Thoracic aorta (tissue), 2 donors: ENCODE results near the gene PRDM10. TPM values are rescaled to one million over a fixed set of nuclear protein-coding genes. Genes with fewer than 3 reads are reported as not detected.

Experiments
- ATAC-seq: fragments of 150-250 bp; one replicate; pipeline ENCODE4 v1.8.0; 2017; ENCODE audit warnings: low read depth; ENCODE audit not compliant: insufficient number of reproducible peaks, low FRiP score
- DNase-seq: peaks from one replicate; pipeline ENCODE4 v3.0.0-alpha.2; 2020; ENCODE audit warnings: low spot score
- H3K27ac ChIP-seq, 2 donors: fragments of 200-600 bp; sonication (generic); 1 replicate in 1 of 2; 2 replicates in 1 of 2; pipeline ENCODE4 v1.5.1; 2016; ENCODE audit warnings: mild to moderate bottlenecking in 2 of 2, moderate library complexity in 2 of 2
- H3K27me3 ChIP-seq: fragments of 200-600 bp; sonication (generic); replicated peaks from 2 replicates; pipeline ENCODE4 v1.6.0; 2016; ENCODE audit warnings: mild to moderate bottlenecking; ENCODE audit not compliant: insufficient read depth
- H3K36me3 ChIP-seq: fragments of 200-600 bp; sonication (generic); one replicate; pipeline ENCODE4 v1.5.1; 2016
- H3K4me1 ChIP-seq, 2 donors: fragments of 200-600 bp; sonication (generic); 1 replicate in 1 of 2; 2 replicates in 1 of 2; pipeline versions ENCODE4 v1.5.1 to v1.6.0; 2016; ENCODE audit warnings: low read depth in 2 of 2, mild to moderate bottlenecking in 1 of 2; ENCODE audit not compliant: control insufficient read depth in 1 of 2
- H3K4me3 ChIP-seq: fragments of 200-600 bp; sonication (generic); 2 replicates; pipeline ENCODE4 v1.5.1; 2016; ENCODE audit warnings: mild to moderate bottlenecking
- H3K9me3 ChIP-seq: fragments of 200-600 bp; sonication (generic); 2 replicates; pipeline ENCODE4 v1.5.1; 2016
- total RNA-seq, 2 donors: library from RNA; depleted of rRNA; stranded (reverse); fragments of >200 nt; gene quantifications; one replicate each; pipeline versions ENCODE4 v1.1.0 to v1.2.3, GENCODE V29; 2016
- TF ChIP-seq, protein P1 (sequence below): fragments of 200-600 bp; sonication (generic); IDR thresholded peaks from one replicate; pipeline ENCODE4 v1.5.1; 2019; ENCODE audit warnings: antibody characterized with exemption

Gene PRDM10
- total RNA-seq, 2 donors from 2014 or later, result 8.8 to 10.4 TPM

- no peak overlapping the region for H3K27ac ChIP-seq
- TF ChIP-seq, protein P1, sequence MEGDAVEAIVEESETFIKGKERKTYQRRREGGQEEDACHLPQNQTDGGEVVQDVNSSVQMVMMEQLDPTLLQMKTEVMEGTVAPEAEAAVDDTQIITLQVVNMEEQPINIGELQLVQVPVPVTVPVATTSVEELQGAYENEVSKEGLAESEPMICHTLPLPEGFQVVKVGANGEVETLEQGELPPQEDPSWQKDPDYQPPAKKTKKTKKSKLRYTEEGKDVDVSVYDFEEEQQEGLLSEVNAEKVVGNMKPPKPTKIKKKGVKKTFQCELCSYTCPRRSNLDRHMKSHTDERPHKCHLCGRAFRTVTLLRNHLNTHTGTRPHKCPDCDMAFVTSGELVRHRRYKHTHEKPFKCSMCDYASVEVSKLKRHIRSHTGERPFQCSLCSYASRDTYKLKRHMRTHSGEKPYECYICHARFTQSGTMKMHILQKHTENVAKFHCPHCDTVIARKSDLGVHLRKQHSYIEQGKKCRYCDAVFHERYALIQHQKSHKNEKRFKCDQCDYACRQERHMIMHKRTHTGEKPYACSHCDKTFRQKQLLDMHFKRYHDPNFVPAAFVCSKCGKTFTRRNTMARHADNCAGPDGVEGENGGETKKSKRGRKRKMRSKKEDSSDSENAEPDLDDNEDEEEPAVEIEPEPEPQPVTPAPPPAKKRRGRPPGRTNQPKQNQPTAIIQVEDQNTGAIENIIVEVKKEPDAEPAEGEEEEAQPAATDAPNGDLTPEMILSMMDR, result no peak
- H3K4me1 ChIP-seq, result peaks cover 8 to 23% of the 10 kb centered on the region in 2 donors
- no peak overlapping the region for H3K4me3 ChIP-seq
- H3K27me3 ChIP-seq, result no peaks in the 10 kb centered on the region
- no peaks in the 10 kb centered on the region for H3K36me3 ChIP-seq
- ATAC-seq, result no peak
- DNase-seq, result no peak
- H3K9me3 ChIP-seq, result no peaks in the 10 kb centered on the region
Observed at GRCh38 chr11:129996113-129996870, 6.3 kb downstream of the PRDM10 start.

GRCh38 chr11:129995163-129995562 is 7.5 kb downstream of the PRDM10 start:
- Histone ChIP-seq H3K36me3 (no peaks in the 10 kb centered on the region), H3K27me3 (no peaks in the 10 kb centered on the region), H3K27ac (no peak overlapping the region), H3K9me3 (no peaks in the 10 kb centered on the region), H3K4me3 (no peak overlapping the region), H3K4me1 (peaks cover 0 to 12% of the 10 kb centered on the region in 2 donors)
- ATAC-seq (no peak), DNase-seq (no peak)
- TF ChIP-seq, protein P1, result no peak

GRCh38 chr11:129992161-129992944 is 10.3 kb downstream of the PRDM10 start:
- H3K27ac ChIP-seq, result no peak overlapping the region
- peaks cover 0 to 8% of the 10 kb centered on the region in 2 donors for H3K4me1 ChIP-seq
- DNase-seq (no peak), ATAC-seq (no peak)
- H3K27me3 ChIP-seq, result no peaks in the 10 kb centered on the region
- no peak overlapping the region for H3K4me3 ChIP-seq
- TF ChIP-seq, protein P1, result no peak
- no peaks in the 10 kb centered on the region for H3K36me3 ChIP-seq
- no peaks in the 10 kb centered on the region for H3K9me3 ChIP-seq

GRCh38 chr11:129989149-129989813 is 13.4 kb downstream of the PRDM10 start:
- Histone ChIP-seq H3K27ac (no peak overlapping the region), H3K4me1 (no peaks in the 10 kb centered on the region), H3K27me3 (no peaks in the 10 kb centered on the region), H3K9me3 (no peaks in the 10 kb centered on the region), H3K36me3 (no peaks in the 10 kb centered on the region), H3K4me3 (no peak overlapping the region)
- DNase-seq (no peak), ATAC-seq (no peak)
- TF ChIP-seq, protein P1, result no peak

- DNase-seq (no peak), ATAC-seq (no peak)
- Histone ChIP-seq H3K27me3 (no peaks in the 10 kb centered on the region), H3K9me3 (no peaks in the 10 kb centered on the region), H3K36me3 (no peaks in the 10 kb centered on the region), H3K4me1 (no peaks in the 10 kb centered on the region), H3K4me3 (no peak overlapping the region), H3K27ac (no peak overlapping the region)
- TF ChIP-seq, protein P1, result no peak
Observed at GRCh38 chr11:129987950-129988349, 14.7 kb downstream of the PRDM10 start.
